Natural killer cell treated with Interleukin-12 subunit alpha and Interleukin-12 subunit beta and Interleukin-15 and Interleukin-18, amount 100 ng/mL, for 72 hours (primary cell): Measurements from ENCODE around the gene PPHLN1. TPM values are rescaled to one million over a fixed set of nuclear protein-coding genes. Genes with fewer than 3 reads are reported as not detected.
A peak's percentile ranks its signal among the peaks of the same experiment; 100 is the strongest.
"Not testable (repeated sequence)": the region's sequence is repeated elsewhere in the genome, so short reads cannot be mapped to it uniquely, and the experiment has no call there.

ENCODE experiments used
- ATAC-seq, 2 donors: fragments of 150-1000 bp; cut with Tn5 transposase in 1 of 2; sonication (Bioruptor Pico), chemical (Tn5 transposase) in 1 of 2; 2 replicates each; pipeline ENCODE4 v1.10.0; 2021
- DNase-seq: peaks from one replicate; pipeline ENCODE4 v3.0.0; 2022; ENCODE audit warnings: low spot score
- H3K27ac Mint-ChIP-seq, 2 donors: 1 replicate in 1 of 2; 2 replicates in 1 of 2; pipeline ENCODE4 v1.8.0; 2022; ENCODE audit warnings: mixed read lengths in 2 of 2, mild to moderate bottlenecking in 1 of 2, moderate library complexity in 1 of 2
- H3K27me3 Mint-ChIP-seq, 2 donors: 1 replicate in 1 of 2; 2 replicates in 1 of 2; pipeline ENCODE4 v1.8.0; 2022; ENCODE audit warnings: mixed read lengths in 2 of 2
- H3K36me3 Mint-ChIP-seq: one replicate; pipeline ENCODE4 v1.8.0; 2022; ENCODE audit warnings: mixed read lengths
- H3K4me1 Mint-ChIP-seq, 2 donors: 1 replicate in 1 of 2; 2 replicates in 1 of 2; pipeline ENCODE4 v1.8.0; 2022; ENCODE audit warnings: low read depth in 2 of 2, mixed read lengths in 2 of 2, mild to moderate bottlenecking in 1 of 2
- H3K4me3 Mint-ChIP-seq: one replicate; pipeline ENCODE4 v1.8.0; 2022; ENCODE audit warnings: mixed read lengths
- H3K9me3 Mint-ChIP-seq: 2 replicates; pipeline ENCODE4 v1.8.0; 2022; ENCODE audit warnings: mixed read lengths
- total RNA-seq, 2 donors: library from RNA; stranded (reverse); gene quantifications; one replicate each; pipeline ENCODE4 v1.2.3, GENCODE V29; 2022

PPHLN1 gene
- total RNA-seq, 2 donors from 2014 or later, result 85.0 to 90.1 TPM

GRCh38 chr12:42332301-42333285 lies 6.6 kb downstream of the PPHLN1 start:
- DNase-seq, result no peak
- no peak overlapping the region for H3K4me3 Mint-ChIP-seq
- H3K27me3 Mint-ChIP-seq, result no peaks in the 10 kb centered on the region
- H3K27ac Mint-ChIP-seq, result no peak overlapping the region
- H3K4me1 Mint-ChIP-seq, result peaks cover 38 to 42% of the 10 kb centered on the region in 2 donors
- H3K9me3 Mint-ChIP-seq, result no peaks in the 10 kb centered on the region
- no peak for ATAC-seq
- H3K36me3 Mint-ChIP-seq, result no peaks in the 10 kb centered on the region

DNA sequence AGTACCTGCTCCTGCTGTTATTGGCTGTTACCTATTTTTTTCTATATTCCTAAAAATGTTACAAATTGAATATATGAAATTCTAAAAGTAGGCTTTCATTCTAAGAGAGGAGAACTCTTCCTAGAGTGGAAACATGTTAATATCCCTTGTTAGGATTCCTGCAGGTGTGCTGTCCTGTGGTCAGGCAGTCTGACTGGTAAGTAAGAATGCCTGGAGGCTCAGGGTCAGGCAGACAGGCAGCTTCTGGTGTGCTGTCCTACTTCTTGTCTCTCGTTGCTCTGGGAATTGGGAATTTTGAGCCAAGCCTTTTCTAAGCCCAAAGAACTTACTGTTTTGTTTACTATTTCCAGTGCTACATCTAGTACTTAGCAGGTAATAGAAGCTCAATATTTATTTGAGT lies 10.3 kb downstream of the PPHLN1 start:
- Mint-ChIP-seq H3K36me3 (no peaks in the 10 kb centered on the region), H3K4me3 (no peak overlapping the region), H3K27me3 (no peaks in the 10 kb centered on the region), H3K27ac (no peak overlapping the region), H3K9me3 (no peaks in the 10 kb centered on the region), H3K4me1 (peaks cover 22 to 32% of the 10 kb centered on the region in 2 donors)
- no peak for DNase-seq
- ATAC-seq, result no peak

- Mint-ChIP-seq H3K4me3 (no peak overlapping the region), H3K36me3 (no peaks in the 10 kb centered on the region), H3K27ac (no peak overlapping the region), H3K27me3 (no peaks in the 10 kb centered on the region), H3K9me3 (no peaks in the 10 kb centered on the region), H3K4me1 (peaks cover 21 to 30% of the 10 kb centered on the region in 2 donors)
- DNase-seq, result no peak
- ATAC-seq, result no peak
Measured at GRCh38 chr12:42338280-42338679, 12.3 kb downstream of the PPHLN1 start.

GRCh38 chr12:42342028-42342427 lies 16.1 kb downstream of the PPHLN1 start:
- Mint-ChIP-seq H3K4me1 (peaks cover 22 to 43% of the 10 kb centered on the region in 2 donors), H3K9me3 (no peaks in the 10 kb centered on the region), H3K27me3 (no peaks in the 10 kb centered on the region), H3K27ac (no peak overlapping the region), H3K36me3 (peaks cover 4% of the 10 kb centered on the region), H3K4me3 (no peak overlapping the region)
- no peak for DNase-seq
- ATAC-seq, result no peak

GRCh38 chr12:42343721-42344120 lies 17.8 kb downstream of the PPHLN1 start:
- H3K4me3 Mint-ChIP-seq, result no peak overlapping the region

DNA sequence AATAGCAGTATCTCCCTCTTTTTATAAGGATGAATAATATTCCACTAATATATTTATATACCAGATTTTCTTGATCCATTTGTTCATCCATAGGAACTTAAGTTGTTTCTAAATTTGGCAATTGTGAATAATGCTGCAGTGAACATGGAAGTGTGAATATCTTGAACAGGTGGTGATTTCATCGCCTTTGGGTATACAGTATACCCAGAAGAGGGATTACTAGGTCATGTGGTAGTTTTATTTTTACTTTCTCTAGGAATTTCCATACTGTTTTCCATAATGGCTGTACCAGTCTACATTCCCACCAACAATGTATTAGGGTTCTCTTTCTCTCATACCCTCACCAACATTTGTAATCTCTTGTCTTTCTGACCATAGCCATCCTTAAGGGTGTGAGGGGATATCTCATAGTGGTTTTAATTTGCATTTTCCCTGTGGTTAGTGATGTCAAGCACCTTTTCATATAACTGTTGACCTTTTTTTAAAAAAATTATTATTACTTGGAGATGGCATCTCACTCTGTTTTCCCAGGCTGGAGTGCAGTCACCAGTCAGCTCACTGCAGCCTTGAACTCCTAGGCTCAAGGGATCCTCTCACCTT lies 20.5 kb downstream of the PPHLN1 start:
- H3K27me3 Mint-ChIP-seq, result no peaks in the 10 kb centered on the region
- H3K27ac Mint-ChIP-seq, result no peak overlapping the region
- no peak for ATAC-seq
- no peak for DNase-seq
- no peaks in the 10 kb centered on the region for H3K9me3 Mint-ChIP-seq
- no peak overlapping the region for H3K4me3 Mint-ChIP-seq
- peaks cover 17 to 32% of the 10 kb centered on the region in 2 donors for H3K4me1 Mint-ChIP-seq
- H3K36me3 Mint-ChIP-seq, result peaks cover 4% of the 10 kb centered on the region

More at GRCh38 chr12:42343721-42344120, 17.8 kb downstream of the PPHLN1 start:
- Mint-ChIP-seq H3K36me3 (peaks cover 4% of the 10 kb centered on the region), H3K27ac (no peak overlapping the region), H3K4me1 (peaks cover 17 to 38% of the 10 kb centered on the region in 2 donors), H3K27me3 (no peaks in the 10 kb centered on the region), H3K9me3 (no peaks in the 10 kb centered on the region)
- DNase-seq (no peak), ATAC-seq (peak in 1 of 2 donors; percentile 71)

DNA sequence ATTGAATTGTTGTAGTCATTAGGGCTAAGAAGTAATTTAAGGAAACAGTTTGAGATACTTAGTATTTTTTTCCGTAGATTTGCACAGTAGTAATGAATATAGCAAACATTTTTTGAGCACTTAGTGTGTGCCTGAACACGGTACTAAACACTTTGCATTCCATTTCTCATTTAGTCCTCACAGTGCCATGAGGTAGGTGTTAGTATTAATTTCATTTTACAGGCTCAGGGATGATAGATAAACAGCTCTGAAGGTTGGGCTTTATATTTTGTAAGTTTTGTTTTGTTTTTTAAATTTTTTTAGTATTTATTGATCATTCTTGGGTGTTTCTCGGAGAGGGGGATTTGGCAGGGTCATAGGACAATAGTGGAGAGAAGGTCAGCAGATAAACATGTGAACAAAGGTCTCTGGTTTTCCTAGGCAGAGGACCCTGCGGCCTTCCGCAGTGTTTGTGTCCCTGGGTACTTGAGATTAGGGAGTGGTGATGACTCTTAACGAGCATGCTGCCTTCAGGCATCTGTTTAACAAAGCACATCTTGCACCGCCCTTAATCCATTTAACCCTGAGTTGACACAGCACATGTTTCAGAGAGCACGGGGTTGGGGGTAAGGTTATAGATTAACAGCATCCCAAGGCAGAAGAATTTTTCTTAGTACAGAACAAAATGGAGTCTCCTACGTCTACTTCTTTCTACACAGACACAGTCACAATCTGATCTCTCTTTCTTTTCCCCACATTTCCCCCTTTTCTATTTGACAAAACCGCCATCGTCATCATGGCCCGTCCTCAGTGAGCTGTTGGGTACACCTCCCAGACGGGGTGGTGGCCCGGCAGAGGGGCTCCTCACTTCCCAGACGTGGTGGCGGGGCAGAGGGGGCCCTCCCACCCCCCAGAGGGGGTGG lies 23.4 kb downstream of the PPHLN1 start:
- not testable (repeated sequence) for H3K36me3 Mint-ChIP-seq, H3K9me3 Mint-ChIP-seq, H3K4me3 Mint-ChIP-seq, ATAC-seq, H3K27me3 Mint-ChIP-seq, H3K27ac Mint-ChIP-seq, DNase-seq
- peaks cover 3 to 14% of the 10 kb centered on the region in 2 donors for H3K4me1 Mint-ChIP-seq

DNA sequence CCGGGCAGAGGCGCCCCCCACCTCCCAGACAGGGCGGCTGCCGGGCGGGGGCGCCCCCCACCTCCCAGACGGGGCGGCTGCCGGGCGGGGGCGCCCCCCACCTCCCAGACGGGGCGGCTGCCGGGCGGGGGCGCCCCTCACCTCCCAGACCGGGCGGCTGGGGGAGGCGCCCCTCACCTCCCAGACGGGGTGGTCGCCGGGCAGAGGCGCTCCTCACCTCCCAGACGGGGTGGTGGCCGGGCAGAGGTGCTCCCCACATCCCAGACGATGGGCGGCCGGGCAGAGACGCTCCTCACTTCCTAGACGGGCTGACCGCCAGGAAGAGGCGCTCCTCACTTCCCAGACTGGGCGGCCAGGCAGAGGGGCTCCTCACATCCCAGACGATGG lies 24.0 kb downstream of the PPHLN1 start:
- not testable (repeated sequence) for H3K9me3 Mint-ChIP-seq, H3K4me3 Mint-ChIP-seq, H3K27me3 Mint-ChIP-seq, H3K36me3 Mint-ChIP-seq, H3K27ac Mint-ChIP-seq, ATAC-seq, DNase-seq
- peaks cover 3 to 14% of the 10 kb centered on the region in 2 donors for H3K4me1 Mint-ChIP-seq

DNA sequence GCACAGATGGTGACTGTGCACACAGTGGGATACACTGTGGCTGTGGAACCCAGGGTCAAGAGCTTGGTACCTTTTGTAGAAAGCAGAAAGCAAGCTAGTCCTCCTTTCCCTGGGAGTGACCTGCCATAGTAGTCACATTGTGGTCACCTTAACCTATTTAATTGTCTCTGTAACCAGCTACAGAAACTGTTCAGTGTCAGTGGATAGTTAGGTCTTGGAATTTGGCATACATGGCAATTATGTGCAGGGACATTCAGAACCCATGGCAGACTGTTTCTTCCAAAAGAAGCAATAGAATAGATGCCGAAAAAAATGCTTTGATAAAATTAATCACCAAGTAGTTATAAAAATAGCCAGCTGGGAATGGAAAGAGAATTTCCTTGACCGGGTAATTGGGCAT lies 30.4 kb downstream of the PPHLN1 start:
- peaks cover 5% of the 10 kb centered on the region for H3K36me3 Mint-ChIP-seq
- ATAC-seq, result no peak

GRCh38 chr12:42360747-42361403 lies 34.9 kb downstream of the PPHLN1 start:
- DNase-seq (no peak), ATAC-seq (no peak)
- Mint-ChIP-seq H3K27me3 (no peaks in the 10 kb centered on the region), H3K4me3 (peak overlapping the region; percentile 32), H3K9me3 (no peaks in the 10 kb centered on the region), H3K36me3 (peaks cover 10% of the 10 kb centered on the region), H3K27ac (peak overlapping the region; percentile 42 to 77), H3K4me1 (peaks cover 24 to 30% of the 10 kb centered on the region in 2 donors)

More for the DNA sequence above, 30.4 kb downstream of the PPHLN1 start:
- Mint-ChIP-seq H3K9me3 (no peaks in the 10 kb centered on the region), H3K4me1 (peaks cover 13 to 14% of the 10 kb centered on the region in 2 donors), H3K4me3 (no peak overlapping the region), H3K27ac (no peak overlapping the region), H3K27me3 (no peaks in the 10 kb centered on the region)
- DNase-seq, result no peak

GRCh38 chr12:42361909-42362646 lies 36.1 kb downstream of the PPHLN1 start:
- DNase-seq (no peak), ATAC-seq (no peak)
- H3K36me3 Mint-ChIP-seq, result peaks cover 7% of the 10 kb centered on the region
- no peaks in the 10 kb centered on the region for H3K27me3 Mint-ChIP-seq
- peak overlapping the region in 1 of 2 donors; percentile 12 for H3K27ac Mint-ChIP-seq
- peaks cover 26 to 30% of the 10 kb centered on the region in 2 donors for H3K4me1 Mint-ChIP-seq
- H3K4me3 Mint-ChIP-seq, result no peak overlapping the region
- H3K9me3 Mint-ChIP-seq, result no peaks in the 10 kb centered on the region

DNA sequence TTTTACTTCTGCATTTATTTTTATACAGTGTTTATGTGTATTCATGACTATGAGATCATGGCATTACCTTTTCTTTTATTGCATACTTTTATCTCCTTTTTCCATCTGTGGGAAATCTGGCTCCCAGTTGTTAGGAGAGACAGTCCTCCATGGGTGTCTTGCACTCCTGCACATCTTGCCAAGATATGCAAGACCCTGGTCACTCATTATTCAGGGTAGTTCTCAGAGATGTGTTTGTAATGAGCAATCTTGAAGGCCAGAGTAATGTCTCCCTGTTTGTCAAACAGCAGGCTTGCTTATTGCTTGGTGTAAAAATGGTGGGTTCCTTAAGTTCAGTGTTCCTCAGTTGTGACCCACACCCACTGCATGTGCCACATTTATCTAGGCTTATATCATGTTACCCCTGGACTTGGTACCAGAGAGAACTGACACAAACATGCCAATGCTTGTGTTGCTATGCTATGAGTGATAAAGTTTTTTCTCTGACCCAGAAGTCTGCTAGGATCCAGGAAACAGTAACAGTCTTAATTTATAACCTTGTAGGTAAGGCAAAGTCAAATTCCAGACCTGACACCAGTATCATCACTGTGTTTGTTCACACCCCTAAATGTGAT lies 36.8 kb downstream of the PPHLN1 start:
- Mint-ChIP-seq H3K27me3 (no peaks in the 10 kb centered on the region), H3K27ac (peak overlapping the region in 1 of 2 donors; percentile 12), H3K4me3 (no peak overlapping the region), H3K4me1 (peaks cover 26 to 30% of the 10 kb centered on the region in 2 donors), H3K9me3 (no peaks in the 10 kb centered on the region), H3K36me3 (peaks cover 7% of the 10 kb centered on the region)
- DNase-seq (no peak), ATAC-seq (no peak)
